H1 (cell line): ENCODE measurements around the gene KCNH8. TPM values are rescaled to one million over a fixed set of nuclear protein-coding genes. Genes with fewer than 3 reads are reported as not detected.

Source experiments
- CTCF ChIA-PET: fragments of 300-600 bp; sonication (Branson Sonifier 250); formaldehyde crosslinking; loops from one replicate; lab custom pipeline; 2021; ENCODE audit not compliant: partially characterized antibody; lab: Charles Lee
- POLR2A ChIA-PET: fragments of 300-600 bp; sonication (Branson Sonifier 250); formaldehyde crosslinking; loops from one replicate; lab custom pipeline; 2021; ENCODE audit warnings: inconsistent platforms; ENCODE audit not compliant: partially characterized antibody; lab: Charles Lee
- DNase-seq, 2 experiments: peaks; one replicate each; pipeline versions ENCODE4 v3.0.0 to v3.0.0-alpha.2; 2010 to 2022; ENCODE audit warnings: low spot score in 2 of 2, low read depth in 1 of 2, mixed read lengths in 1 of 2
- FAIRE-seq: peaks from 2 replicates; lab custom pipeline; 2011; peaks lifted over from hg19 to GRCh38; lab: Jason Lieb, UNC
- H2AFZ ChIP-seq: 2 replicates; pipeline ENCODE4 v1.8.1; 2012; ENCODE audit warnings: low read length, inconsistent platforms
- H2AK5ac ChIP-seq: 2 replicates; pipeline ENCODE4 v1.6.1; 2013; ENCODE audit warnings: low read depth, low read length
- H2BK120ac ChIP-seq: replicated peaks from 2 replicates; pipeline ENCODE3; 2013; ENCODE audit warnings: low read depth, low read length, inconsistent platforms
- H2BK12ac ChIP-seq: 2 replicates; pipeline ENCODE4 v1.6.1; 2013; ENCODE audit warnings: low read depth, low read length
- H2BK15ac ChIP-seq: 2 replicates; pipeline ENCODE4 v1.6.1; 2013; ENCODE audit warnings: low read length
- H2BK20ac ChIP-seq: 2 replicates; pipeline ENCODE4 v1.6.1; 2013; ENCODE audit warnings: low read length
- H2BK5ac ChIP-seq: 2 replicates; pipeline ENCODE4 v1.6.1; 2013; ENCODE audit warnings: low read depth, low read length
- H3K14ac ChIP-seq: 2 replicates; pipeline ENCODE4 v1.6.1; 2013; ENCODE audit warnings: inconsistent platforms; ENCODE audit not compliant: insufficient read length
- H3K18ac ChIP-seq: 2 replicates; pipeline ENCODE4 v1.6.1; 2013; ENCODE audit warnings: low read length; ENCODE audit errors: extremely low read depth
- H3K23ac ChIP-seq: 2 replicates; pipeline ENCODE4 v1.6.1; 2013; ENCODE audit warnings: inconsistent platforms; ENCODE audit not compliant: insufficient read length
- H3K23me2 ChIP-seq: 2 replicates; pipeline ENCODE4 v1.6.1; 2013; ENCODE audit warnings: low read depth, low read length
- H3K27ac ChIP-seq: 2 replicates; pipeline ENCODE4 v1.6.1; 2011; ENCODE audit warnings: low read depth, low read length, inconsistent platforms
- H3K27me3 ChIP-seq, 4 experiments: replicated peaks in 1 of 4; 1 replicate in 1 of 4; 2 replicates in 3 of 4; pipeline versions ENCODE4 v1.6.1 to v1.8.1; 2011 to 2013; ENCODE audit warnings: low read length in 3 of 4, mild to moderate bottlenecking in 3 of 4, inconsistent platforms in 2 of 4, mixed read lengths in 2 of 4, moderate library complexity in 1 of 4; ENCODE audit not compliant: control insufficient read depth in 3 of 4, insufficient read depth in 3 of 4; ENCODE audit errors: extremely low read depth in 1 of 4
- H3K36me3 ChIP-seq, 4 experiments: 2 replicates each; pipeline versions ENCODE4 v1.6.1 to v1.8.1; 2011 to 2013; ENCODE audit warnings: mild to moderate bottlenecking in 4 of 4, low read length in 3 of 4, moderate library complexity in 2 of 4, control low read depth in 1 of 4, inconsistent platforms in 1 of 4; ENCODE audit not compliant: insufficient read depth in 4 of 4, control insufficient read depth in 2 of 4
- H3K4ac ChIP-seq: replicated peaks from 2 replicates; pipeline ENCODE3; 2013; ENCODE audit warnings: low read length, low read depth, mixed read lengths, inconsistent platforms; ENCODE audit not compliant: insufficient read length
- H3K4me1 ChIP-seq, 4 experiments: replicated peaks in 1 of 4; 1 replicate in 1 of 4; 2 replicates in 3 of 4; pipeline versions ENCODE4 v1.6.1 to v1.8.1; 2011 to 2013; ENCODE audit warnings: low read length in 3 of 4, inconsistent platforms in 2 of 4, mixed read lengths in 1 of 4; ENCODE audit not compliant: insufficient read depth in 4 of 4, control insufficient read depth in 3 of 4
- H3K4me2 ChIP-seq, 2 experiments: 2 replicates each; pipeline versions ENCODE4 v1.6.1 to v1.8.1; 2011 to 2013; ENCODE audit warnings: low read depth in 2 of 2, low read length in 2 of 2, control low read depth in 1 of 2, inconsistent platforms in 1 of 2, mild to moderate bottlenecking in 1 of 2; ENCODE audit not compliant: insufficient read depth in 1 of 2
- H3K4me3 ChIP-seq, 4 experiments: fragments of 200-600, 300-600 bp in 1 of 4; sonication (generic), shearing (Covaris generic), sonication (Bioruptor Twin) in 1 of 4; 2 replicates each; pipeline versions ENCODE4 v1.5.1 to v1.8.1; 2011 to 2016; ENCODE audit warnings: low read length in 4 of 4, low read depth in 3 of 4, control low read depth in 2 of 4, inconsistent platforms in 2 of 4, mild to moderate bottlenecking in 2 of 4, mixed read lengths in 1 of 4, moderate library complexity in 1 of 4; ENCODE audit not compliant: insufficient read depth in 2 of 4; ENCODE audit errors: extremely low read depth in 1 of 4
- H3K56ac ChIP-seq: replicated peaks from 2 replicates; pipeline ENCODE3; 2013; ENCODE audit warnings: low read depth, mild to moderate bottlenecking, mixed read lengths, low read length, inconsistent platforms; ENCODE audit not compliant: insufficient read length
- H3K79me1 ChIP-seq: 2 replicates; pipeline ENCODE4 v1.6.1; 2013; ENCODE audit warnings: low read depth, low read length, control low read depth
- H3K79me2 ChIP-seq, 2 experiments: 2 replicates each; pipeline versions ENCODE4 v1.6.1 to v1.8.1; 2012 to 2013; ENCODE audit warnings: low read length in 2 of 2, mild to moderate bottlenecking in 2 of 2, inconsistent platforms in 1 of 2; ENCODE audit not compliant: insufficient read depth in 2 of 2, control insufficient read depth in 1 of 2
- H3K9ac ChIP-seq, 4 experiments: replicated peaks in 1 of 4; 1 replicate in 1 of 4; 2 replicates in 3 of 4; pipeline versions ENCODE4 v1.6.1 to v1.8.1; 2011 to 2013; ENCODE audit warnings: low read depth in 3 of 4, low read length in 3 of 4, control low read depth in 2 of 4, mild to moderate bottlenecking in 2 of 4, moderate library complexity in 2 of 4, inconsistent platforms in 1 of 4; ENCODE audit errors: extremely low read depth in 1 of 4
- H3K9me3 ChIP-seq, 2 experiments: 2 replicates each; pipeline versions ENCODE4 v1.6.1 to v1.8.1; 2012 to 2013; ENCODE audit warnings: mild to moderate bottlenecking in 2 of 2, moderate library complexity in 2 of 2, control low read depth in 1 of 2, inconsistent platforms in 1 of 2, low read depth in 1 of 2, low read length in 1 of 2, mixed read lengths in 1 of 2; ENCODE audit not compliant: insufficient read depth in 2 of 2
- H4K20me1 ChIP-seq, 2 experiments: replicated peaks in 1 of 2; 2 replicates each; pipeline versions ENCODE3 to v1.8.1; 2011 to 2013; ENCODE audit warnings: inconsistent platforms in 2 of 2, low read length in 2 of 2, mild to moderate bottlenecking in 1 of 2; ENCODE audit not compliant: insufficient read depth in 2 of 2, control insufficient read depth in 1 of 2
- H4K5ac ChIP-seq: 2 replicates; pipeline ENCODE4 v1.6.1; 2013; ENCODE audit warnings: low read length, low read depth, mixed read lengths, inconsistent platforms; ENCODE audit not compliant: insufficient read length
- H4K8ac ChIP-seq: 2 replicates; pipeline ENCODE4 v1.8.0; 2013; ENCODE audit warnings: mild to moderate bottlenecking, moderate library complexity, low read length, inconsistent platforms; ENCODE audit not compliant: insufficient read depth; ENCODE audit errors: extremely low read depth
- H4K91ac ChIP-seq: replicated peaks from 2 replicates; pipeline ENCODE3; 2013; ENCODE audit warnings: low read length, mixed read lengths, inconsistent platforms; ENCODE audit not compliant: insufficient read length
- BRCA1 ChIP-seq: IDR thresholded peaks from 2 replicates; pipeline ENCODE4 v1.6.1; 2012; ENCODE audit warnings: low read depth, low read length, improper control_type of control experiment
- CREB1 ChIP-seq: IDR thresholded peaks from 2 replicates; pipeline ENCODE4 v1.6.1; 2012; ENCODE audit warnings: inconsistent platforms
- KDM5A ChIP-seq: fragments of 200-600 bp; IDR thresholded peaks from 2 replicates; pipeline ENCODE4 v1.7.1; 2012; ENCODE audit warnings: mild to moderate bottlenecking, low read length, inconsistent platforms, mixed read lengths
- SAP30 ChIP-seq: fragments of 300-600 bp; sonication (generic); IDR thresholded peaks from 2 replicates; pipeline ENCODE4 v1.7.1; 2012; ENCODE audit warnings: low read length, moderate library complexity, mild to moderate bottlenecking, inconsistent platforms; ENCODE audit not compliant: insufficient read depth, insufficient replicate concordance
- SIRT6 ChIP-seq: IDR thresholded peaks from one replicate; pipeline ENCODE4 v1.7.1; 2012; ENCODE audit warnings: low read length, inconsistent platforms
- YY1 ChIP-seq: IDR thresholded peaks from 2 replicates; pipeline ENCODE4 v1.6.1; 2011; ENCODE audit warnings: low read depth, mild to moderate bottlenecking, low read length
- WGBS, 2 experiments: shearing (Covaris generic) in 1 of 2; methylation state at CpG; one replicate each; pipeline versions ENCODE4 v1.1.6 to v1.1.7; 2013 to 2015; ENCODE audit warnings: low lambda C conversion rate in 2 of 2, mixed read lengths in 2 of 2, inconsistent platforms in 1 of 2, low coverage in 1 of 2, missing lambda C conversion rate in 1 of 2; ENCODE audit not compliant: insufficient replicate concordance in 2 of 2, insufficient coverage in 1 of 2, insufficient read length in 1 of 2; ENCODE audit errors: extremely low coverage in 1 of 2, missing lambda C conversion rate in 1 of 2; 5-methylcytosine and 5-hydroxymethylcytosine counted together
- polyA plus RNA-seq, 7 experiments: library from polyadenylated mRNA; depleted of rRNA in 3 of 7; stranded (reverse) in 5 of 7; unstranded in 2 of 7; fragments of >200 nt in 5 of 7; fragments of 200-250 nt in 2 of 7; gene quantifications; 1 replicate in 5 of 7; 2 replicates in 1 of 7; 4 replicates in 1 of 7; pipeline versions ENCODE4 v1.2.1 to v1.2.3, GENCODE V29; 2011 to 2013; ENCODE audit warnings: missing spikeins in 2 of 7, mixed read lengths in 2 of 7
- total RNA-seq: library from RNA; stranded (reverse); fragmentation: NEBNext Ultra II Directional; extraction: Animal tissue kit (Norgen Biotek cat#: 25700); gene quantifications from 2 replicates; pipeline ENCODE4 v1.2.1, GENCODE V29; 2021

The KCNH8 gene
- total and polyA plus RNA-seq, 2 of the 8 experiments (the other 6 are each of a cell fraction or from before 2014, with no cell fraction given) = 2.2 to 2.4 TPM

DNA sequence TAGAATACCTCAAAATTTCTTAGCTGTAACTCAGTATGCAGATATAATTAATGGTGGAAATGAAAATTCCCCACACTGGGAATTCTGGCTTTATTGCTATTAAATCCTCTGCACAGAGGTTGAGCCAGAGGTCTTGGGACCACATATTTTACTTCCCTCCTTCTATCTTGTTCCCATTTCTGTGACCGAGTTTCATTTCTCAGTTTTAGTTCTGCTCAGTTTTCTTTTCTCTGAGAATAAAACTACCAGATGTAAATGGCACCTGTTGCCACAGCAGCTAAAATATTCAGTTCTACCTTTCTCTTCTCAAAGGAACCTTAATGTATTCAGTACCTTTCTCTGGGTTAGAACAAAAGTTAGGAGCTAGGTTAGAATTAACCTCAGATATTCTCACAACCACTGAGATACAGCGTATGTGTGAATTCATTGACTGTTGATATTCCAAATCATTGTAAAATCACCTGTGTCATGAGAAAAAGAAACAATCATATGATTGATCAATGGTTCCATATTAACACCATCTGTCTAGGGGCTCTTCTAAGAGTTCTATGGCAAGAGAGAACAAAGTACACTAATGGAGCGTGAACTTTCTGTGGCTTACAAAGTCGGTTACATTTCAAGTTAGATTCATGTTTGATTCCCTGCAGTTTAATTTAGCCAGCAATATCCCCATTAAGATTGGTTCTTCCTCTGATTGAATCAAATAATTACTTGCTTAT, 411.6 kb downstream of the KCNH8 start:
- Histone ChIP-seq H3K56ac (no peak overlapping the region), H3K4me2 (no peak overlapping the region), H3K18ac (no peak overlapping the region), H3K23ac (no peak overlapping the region), H3K27ac (no peak overlapping the region), H4K20me1 (no peaks in the 10 kb centered on the region), H2BK120ac (no peak overlapping the region), H3K36me3 (no peaks in the 10 kb centered on the region), H3K27me3 (no peaks in the 10 kb centered on the region), H3K14ac (no peak overlapping the region), H2AFZ (no peak overlapping the region), H2BK20ac (no peak overlapping the region), H2BK12ac (no peak overlapping the region), H3K4ac (no peak overlapping the region), H3K4me3 (no peak overlapping the region), H4K91ac (no peak overlapping the region), H4K8ac (no peak overlapping the region)
- TF ChIP-seq KDM5A (no peak), SIRT6 (no peak), CREB1 (no peak), YY1 (no peak), BRCA1 (no peak), SAP30 (no peak)
- TF ChIP-seq, all 59 proteins: peak for 0
- Histone ChIP-seq H3K79me2 (no peaks in the 10 kb centered on the region), H3K4me1 (no peaks in the 10 kb centered on the region), H3K23me2 (no peaks in the 10 kb centered on the region), H4K5ac (no peak overlapping the region), H2BK15ac (no peak overlapping the region), H2BK5ac (no peak overlapping the region), H3K79me1 (no peaks in the 10 kb centered on the region), H3K9ac (no peak overlapping the region), H3K9me3 (no peaks in the 10 kb centered on the region), H2AK5ac (no peak overlapping the region)
- WGBS, 2 experiments = 86% methylated on average over 4 of the region's 4 CpGs; no CpG with 5 or more reads in 1 of the 2 experiments
- FAIRE-seq (no peak), DNase-seq (no peak)
- ChIA-PET POLR2A (no interaction called here), CTCF (interaction anchor here (0.6 kb wide), 1 partner anchor 18 kb away, joined by 3 read pairs; no protein-coding TSS in a partner anchor)
